GM21529 (cell line): Measurements from ENCODE around the gene DIPK1A.

Experiments used
- ATAC-seq: cut with Tn5 transposase; IDR thresholded peaks from one replicate; pipeline ENCODE4 v1.9.1; 2021; ENCODE audit not compliant: unreplicated experiment

Gene DIPK1A

DNA sequence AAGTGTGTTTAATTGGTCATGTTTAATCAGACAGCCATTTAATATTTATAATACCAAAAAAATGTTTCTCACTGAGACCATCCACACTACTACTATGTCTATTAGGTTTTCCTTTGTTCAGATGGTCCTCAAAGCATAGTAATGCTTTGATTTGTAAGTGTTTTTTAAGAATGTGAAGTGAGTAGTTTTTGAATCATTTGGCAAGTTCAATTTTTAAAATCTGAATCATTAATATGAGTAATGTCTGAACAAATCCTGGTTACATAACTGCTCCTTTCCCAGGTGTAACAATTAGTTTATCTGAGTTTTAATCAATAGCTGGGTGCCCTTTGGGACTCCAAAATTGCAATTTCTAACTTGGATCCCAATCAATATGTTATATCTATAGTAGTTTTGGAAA, 152.9 kb downstream of the DIPK1A start:
- no peak for ATAC-seq

DNA sequence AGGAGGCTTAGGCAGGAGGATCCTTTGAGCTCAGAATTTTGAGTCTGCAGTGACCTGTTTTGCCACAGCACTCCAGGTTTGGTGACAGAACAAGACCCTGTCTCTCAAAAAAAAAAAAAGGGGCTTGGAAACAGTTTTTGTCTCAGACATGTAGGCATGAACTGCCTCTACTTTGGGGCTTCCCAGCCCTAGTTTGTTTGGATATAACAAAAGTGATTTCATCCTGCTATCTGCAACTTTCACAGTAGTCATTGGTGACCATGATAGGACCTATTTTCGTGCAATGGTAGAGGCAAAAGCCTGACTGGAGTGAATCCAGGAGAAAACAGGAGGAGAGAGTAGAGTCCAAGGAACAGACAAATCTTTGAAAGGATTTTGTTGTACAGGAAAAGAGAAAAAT, 156.0 kb downstream of the DIPK1A start:
- no peak for ATAC-seq

DNA sequence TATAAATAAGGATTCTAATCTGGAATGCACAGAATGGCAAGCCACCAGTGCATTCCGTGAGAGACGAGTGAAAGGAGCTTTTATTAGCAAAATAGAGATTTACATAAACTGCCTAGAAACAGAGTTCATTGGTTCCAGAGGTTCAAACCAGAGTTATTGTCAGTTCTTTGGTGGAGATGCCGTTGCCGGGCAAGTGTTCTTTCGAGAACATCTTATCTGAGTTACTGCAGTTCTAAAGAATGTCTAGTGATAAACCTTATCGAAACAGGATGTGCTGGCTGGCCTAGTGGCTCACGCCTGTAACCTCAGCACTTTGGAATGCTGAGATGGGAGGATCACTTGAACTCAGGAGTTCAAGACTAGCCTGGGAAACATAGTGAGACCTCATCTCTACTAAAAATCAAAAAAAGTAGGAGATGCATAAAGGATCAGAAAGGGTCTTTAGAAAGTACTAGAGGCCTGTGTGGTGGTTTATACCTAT, 156.5 kb downstream of the DIPK1A start:
- ATAC-seq, result peak; percentile 62

DNA sequence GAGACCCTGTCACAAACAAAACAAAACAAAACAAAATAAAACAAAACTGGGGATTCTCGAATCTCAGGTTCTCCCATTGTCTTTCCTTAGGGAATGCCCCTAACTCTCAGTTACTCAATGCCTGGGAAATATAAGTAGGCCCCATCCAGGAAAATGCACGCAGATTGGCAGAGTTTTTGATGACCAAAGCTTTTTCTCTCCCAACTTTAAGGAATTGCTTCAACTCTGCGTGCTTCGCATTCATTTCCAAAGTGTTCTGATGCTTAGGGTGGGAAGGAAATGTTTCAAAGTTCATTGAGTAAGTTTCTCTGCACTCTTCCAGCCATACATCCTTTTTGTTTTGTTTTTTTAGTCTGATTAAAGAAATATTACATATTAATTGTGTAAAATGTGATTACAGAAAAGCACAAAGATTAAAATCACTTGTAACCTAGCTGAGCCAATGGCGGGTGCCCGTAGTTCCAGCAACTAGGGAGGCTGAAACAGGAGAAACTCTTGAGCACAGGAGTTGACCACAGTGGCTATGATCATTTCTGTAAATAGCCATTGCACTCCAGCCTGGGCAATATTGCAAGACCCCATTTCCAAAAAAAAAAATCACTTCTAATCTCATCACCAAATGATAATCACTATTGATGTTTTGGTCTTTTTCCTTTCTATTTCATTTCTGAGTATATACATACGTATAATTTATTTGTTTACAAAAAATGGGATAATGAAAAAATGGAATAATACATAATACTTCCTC, 157.9 kb downstream of the DIPK1A start:
- no peak for ATAC-seq

DNA sequence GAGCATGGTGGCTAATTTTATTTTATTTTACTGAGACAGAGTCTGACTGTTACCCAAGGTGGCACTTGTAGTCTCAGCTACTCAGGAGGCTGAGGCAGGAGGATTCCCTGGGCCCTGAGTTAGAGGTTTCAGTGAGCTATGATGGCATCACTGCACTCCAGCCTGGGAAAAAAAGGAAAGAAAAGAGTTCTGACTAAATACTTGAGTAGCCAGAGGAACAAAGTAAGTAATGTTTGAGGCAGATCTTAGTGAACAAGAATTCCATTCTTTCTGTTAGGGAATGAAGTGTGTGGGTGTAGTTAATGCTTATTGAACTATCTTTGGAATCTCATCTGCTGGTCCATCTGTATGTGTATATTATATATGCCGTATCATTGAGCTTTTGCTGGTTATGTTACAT, 163.3 kb downstream of the DIPK1A start:
- ATAC-seq, result no peak

DNA sequence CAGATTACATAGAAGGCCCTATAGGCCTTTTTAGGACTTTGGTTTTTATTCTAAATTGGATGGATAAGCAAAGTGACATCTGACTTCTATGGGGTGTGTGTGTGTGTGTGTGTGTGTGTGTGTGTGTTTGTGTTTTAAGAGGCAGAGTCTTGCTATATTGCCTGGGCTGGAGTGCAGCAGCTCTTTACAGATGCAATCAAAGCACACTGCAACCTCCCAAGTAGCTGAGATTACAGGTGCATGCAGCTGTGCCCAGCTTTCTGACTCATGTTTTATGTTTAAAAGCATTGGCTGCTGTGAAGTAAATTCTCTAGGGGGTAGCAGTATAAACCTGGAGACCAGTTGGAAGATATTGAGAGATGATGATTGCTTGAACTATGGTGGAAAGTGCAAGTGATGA, 164.0 kb downstream of the DIPK1A start:
- ATAC-seq, result no peak

DNA sequence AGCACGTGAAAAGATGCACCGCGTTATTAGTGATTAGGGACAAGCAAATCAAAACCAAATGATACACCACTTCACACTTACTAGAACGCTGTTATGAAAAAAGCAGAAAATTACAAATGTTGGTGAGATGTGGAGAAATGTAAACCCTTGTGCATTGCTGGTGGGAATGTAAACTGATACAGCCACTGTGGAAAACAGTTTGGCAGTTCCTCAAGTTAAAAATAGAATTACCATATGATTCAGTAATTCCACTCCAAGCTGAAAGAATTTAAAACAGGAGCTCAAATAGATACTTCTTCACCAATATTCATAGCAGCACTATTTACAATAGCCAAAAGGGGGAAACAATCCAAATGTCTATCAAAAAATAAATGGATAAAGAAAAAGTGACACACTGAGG, 166.1 kb downstream of the DIPK1A start:
- ATAC-seq, result no peak

DNA sequence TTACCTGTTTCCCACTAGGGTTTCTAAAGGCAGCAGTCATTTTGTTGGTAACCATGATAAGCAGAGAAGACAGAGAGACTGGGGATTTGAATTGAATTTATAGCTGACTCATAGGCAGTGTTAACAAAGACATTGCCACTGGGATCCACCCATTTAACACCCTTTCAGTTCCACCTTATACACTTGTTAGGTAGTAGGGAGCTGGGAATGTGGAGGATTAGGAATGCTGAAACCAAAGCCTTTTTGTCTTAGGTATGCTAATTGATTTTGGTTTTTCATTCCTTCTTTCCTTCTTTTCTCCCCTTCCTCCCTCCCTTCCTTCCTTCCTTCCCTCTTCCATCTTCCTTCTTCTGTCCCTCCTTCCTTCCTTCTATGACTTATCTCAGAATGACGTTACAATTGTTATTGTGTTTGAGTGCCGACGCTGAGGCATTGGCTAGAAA, 168.9 kb downstream of the DIPK1A start:
- no peak for ATAC-seq
